ENCODE results near the gene PTPN14. TPM values are rescaled to one million over a fixed set of nuclear protein-coding genes. Genes with fewer than 3 reads are reported as not detected.
"Not testable (repeated sequence)": the region's sequence is repeated elsewhere in the genome, so short reads cannot be mapped to it uniquely, and the experiment has no call there.

Gene PTPN14
- polyA plus RNA-seq, 1 experiment = 29.4 TPM

- POLR2A ChIA-PET = no interaction called here
- DNase-seq (ENCODE audit: low read depth) = no peak
- no peak overlapping the region for H3K4me3 ChIP-seq (ENCODE audit: low read depth, low read length)
- CTCF ChIA-PET = interaction anchor here (0.8 to 1.0 kb wide), 2 partner anchors 9 to 12 kb away, joined by 3 read pairs; no protein-coding TSS in a partner anchor
- H3K36me3 ChIP-seq (ENCODE audit: control insufficient read depth, insufficient read depth, low read length) = peaks cover 5% of the 10 kb centered on the region
- no peaks in the 10 kb centered on the region for H3K27me3 ChIP-seq (ENCODE audit: control insufficient read depth, insufficient read depth, low read length)
- no peak for TF ChIP-seq CTCF (IDR thresholded peaks at IDR 0.05; ENCODE audit: insufficient read depth, low read depth, low read length)
Observed at GRCh38 chr1:214537219-214537618, 14.2 kb downstream of the PTPN14 start.

DNA sequence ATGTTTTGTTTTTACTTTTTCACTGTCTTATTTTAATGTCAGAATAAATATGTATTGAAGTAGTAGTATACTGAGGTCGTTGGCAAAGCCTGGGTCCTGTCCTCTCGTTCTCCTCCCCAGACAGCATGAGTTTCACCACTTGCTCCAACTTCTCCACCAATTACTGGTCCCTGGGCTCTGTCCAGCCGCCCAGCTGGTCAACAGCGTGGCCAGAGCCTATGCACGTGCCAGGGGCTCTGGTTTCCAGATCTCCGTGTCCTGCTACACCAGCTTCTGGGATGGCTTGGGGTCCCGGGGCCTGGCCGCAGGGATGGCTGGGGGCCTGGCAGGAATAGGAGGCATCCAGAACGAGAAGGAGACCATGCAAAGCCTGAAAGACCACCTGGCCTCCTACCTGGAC is 19.3 kb downstream of the PTPN14 start:
- Histone ChIP-seq H3K27me3 (ENCODE audit: control insufficient read depth, insufficient read depth, low read length) (no peaks in the 10 kb centered on the region), H3K36me3 (ENCODE audit: control insufficient read depth, insufficient read depth, low read length) (peaks cover 5% of the 10 kb centered on the region), H3K4me3 (ENCODE audit: low read depth, low read length) (no peak overlapping the region)
- TF ChIP-seq CTCF (IDR thresholded peaks at IDR 0.05; ENCODE audit: insufficient read depth, low read depth, low read length) = no peak
- ChIA-PET POLR2A (no interaction called here), CTCF (interaction anchor here (1.6 kb wide), 1 partner anchor 9 kb away, joined by 3 read pairs; no protein-coding TSS in a partner anchor)
- DNase-seq (ENCODE audit: low read depth) = no peak

- ChIA-PET POLR2A (no interaction called here), CTCF (interaction anchor here (1.0 kb wide), 1 partner anchor 13 kb away, joined by 4 read pairs; no protein-coding TSS in a partner anchor)
- H3K36me3 ChIP-seq (ENCODE audit: control insufficient read depth, insufficient read depth, low read length) = no peaks in the 10 kb centered on the region
- no peak for DNase-seq (ENCODE audit: low read depth)
- no peaks in the 10 kb centered on the region for H3K27me3 ChIP-seq (ENCODE audit: control insufficient read depth, insufficient read depth, low read length)
- H3K4me3 ChIP-seq (ENCODE audit: low read depth, low read length) = no peak overlapping the region
- TF ChIP-seq CTCF (IDR thresholded peaks at IDR 0.05; ENCODE audit: insufficient read depth, low read depth, low read length) = no peak
Observed at GRCh38 chr1:214525535-214526019, 25.8 kb downstream of the PTPN14 start.

DNA sequence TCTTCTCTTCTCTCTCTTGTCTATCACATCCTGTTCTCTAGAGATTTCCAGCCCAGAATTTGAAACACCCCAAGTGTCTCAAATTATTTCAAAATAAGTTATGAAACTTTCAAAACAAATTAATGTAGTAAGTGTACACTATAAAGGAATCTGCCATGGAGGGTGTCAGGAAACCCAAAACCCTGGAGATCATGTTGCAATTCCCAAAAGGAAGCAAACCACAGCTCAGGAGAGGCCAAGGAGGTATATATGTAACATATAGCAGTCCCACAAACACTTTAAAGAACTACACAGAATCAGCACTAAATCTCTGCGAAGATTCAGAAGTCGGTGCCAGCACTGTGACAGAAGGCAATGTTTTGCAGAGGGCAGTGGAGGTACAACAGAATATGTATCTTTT is 26.6 kb downstream of the PTPN14 start:
- Histone ChIP-seq H3K36me3 (ENCODE audit: control insufficient read depth, insufficient read depth, low read length) (no peaks in the 10 kb centered on the region), H3K4me3 (ENCODE audit: low read depth, low read length) (no peak overlapping the region), H3K27me3 (ENCODE audit: control insufficient read depth, insufficient read depth, low read length) (no peaks in the 10 kb centered on the region)
- POLR2A ChIA-PET = no interaction called here
- no peak for TF ChIP-seq CTCF (IDR thresholded peaks at IDR 0.05; ENCODE audit: insufficient read depth, low read depth, low read length)
- DNase-seq (ENCODE audit: low read depth) = no peak
- CTCF ChIA-PET = interaction anchor here (1.2 kb wide), 1 partner anchor 193 kb away, joined by 3 read pairs; no protein-coding TSS in a partner anchor

- ChIA-PET CTCF (no interaction called here), POLR2A (no interaction called here)
- no peaks in the 10 kb centered on the region for H3K36me3 ChIP-seq (ENCODE audit: control insufficient read depth, insufficient read depth, low read length)
Observed at GRCh38 chr1:214523124-214523824, 28.1 kb downstream of the PTPN14 start.

DNA sequence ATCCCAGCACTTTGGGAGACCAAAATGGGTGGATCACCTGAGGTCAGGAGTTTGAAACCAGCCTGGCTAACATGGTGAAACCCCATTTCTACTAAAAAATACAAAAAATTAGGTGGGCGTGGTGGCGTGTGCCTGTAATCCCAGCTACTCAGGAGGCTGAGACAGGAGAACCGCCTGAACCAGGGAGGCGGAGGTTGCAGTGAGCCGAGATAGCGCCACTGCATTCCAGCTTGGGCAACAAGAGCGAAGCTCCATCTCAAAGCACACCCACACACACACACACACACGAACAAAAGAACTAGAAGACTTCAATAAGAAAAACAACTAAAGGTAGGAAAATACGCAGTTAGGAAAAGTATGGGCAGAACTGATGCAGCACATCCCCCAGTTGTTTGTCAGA is 29.9 kb downstream of the PTPN14 start:
- not testable (repeated sequence) for DNase-seq (ENCODE audit: low read depth); H3K27me3 ChIP-seq (ENCODE audit: control insufficient read depth, insufficient read depth, low read length); H3K36me3 ChIP-seq (ENCODE audit: control insufficient read depth, insufficient read depth, low read length); H3K4me3 ChIP-seq (ENCODE audit: low read depth, low read length)
- CTCF ChIA-PET = interaction anchor here (1.4 kb wide), 1 partner anchor 9 kb away, joined by 3 read pairs; no protein-coding TSS in a partner anchor
- POLR2A ChIA-PET = interaction anchor here (0.6 to 1.0 kb wide), 2 partner anchors 18 to 30 kb away, joined by 3 to 4 read pairs; partner anchors contain the start of gene PTPN14

More at GRCh38 chr1:214523124-214523824, 28.1 kb downstream of the PTPN14 start:
- DNase-seq (ENCODE audit: low read depth) = no peak
- no peak overlapping the region for H3K4me3 ChIP-seq (ENCODE audit: low read depth, low read length)
- no peak for TF ChIP-seq CTCF (IDR thresholded peaks at IDR 0.05; ENCODE audit: insufficient read depth, low read depth, low read length)
- H3K27me3 ChIP-seq (ENCODE audit: control insufficient read depth, insufficient read depth, low read length) = no peaks in the 10 kb centered on the region

Measured in BJ (cell line).